Measurements from ENCODE around the gene ABCA12.
A peak's percentile ranks its signal among the peaks of the same experiment; 100 is the strongest.

The ABCA12 gene

GRCh38 chr2:215036314-215036713 is 102.1 kb downstream of the ABCA12 start:
- DNase-seq, result no peak

- DNase-seq, result no peak
Observed at GRCh38 chr2:215034154-215034553, 104.3 kb downstream of the ABCA12 start.

- no peak for DNase-seq
Observed at GRCh38 chr2:215032153-215032552, 106.3 kb downstream of the ABCA12 start.

- DNase-seq, result no peak
Observed at GRCh38 chr2:215031321-215031720, 107.1 kb downstream of the ABCA12 start.

GRCh38 chr2:215029936-215030335 is 108.5 kb downstream of the ABCA12 start:
- DNase-seq, result no peak

- no peak for DNase-seq
Observed at GRCh38 chr2:215028231-215028630, 110.2 kb downstream of the ABCA12 start.

GRCh38 chr2:215027779-215028178 is 110.6 kb downstream of the ABCA12 start:
- DNase-seq, result no peak

- DNase-seq, result no peak
Observed at GRCh38 chr2:215022910-215023309, 115.5 kb downstream of the ABCA12 start.

GRCh38 chr2:215022418-215022817 is 116.0 kb downstream of the ABCA12 start:
- no peak for DNase-seq

GRCh38 chr2:215020283-215020682 is 118.1 kb downstream of the ABCA12 start:
- no peak for DNase-seq

- DNase-seq, result no peak
Observed at GRCh38 chr2:215019521-215020145, 118.8 kb downstream of the ABCA12 start.

- DNase-seq, result no peak
Observed at GRCh38 chr2:215019085-215019484, 119.3 kb downstream of the ABCA12 start.

GRCh38 chr2:215015421-215015820 is 123.0 kb downstream of the ABCA12 start:
- DNase-seq, result no peak

- DNase-seq, result no peak
Observed at GRCh38 chr2:215010390-215010789, 128.0 kb downstream of the ABCA12 start.

- no peak for DNase-seq
Observed at GRCh38 chr2:215003001-215003400, 135.4 kb downstream of the ABCA12 start.

- DNase-seq, result no peak
Observed at GRCh38 chr2:215002500-215002899, 135.9 kb downstream of the ABCA12 start.

GRCh38 chr2:215000721-215001120 is 137.7 kb downstream of the ABCA12 start:
- DNase-seq, result no peak

GRCh38 chr2:214995926-214996670 is 142.3 kb downstream of the ABCA12 start:
- no peak for DNase-seq

- DNase-seq, result no peak
Observed at GRCh38 chr2:214995409-214995808, 143.0 kb downstream of the ABCA12 start.

GRCh38 chr2:214992911-214993310 is 145.5 kb downstream of the ABCA12 start:
- no peak for DNase-seq

- no peak for DNase-seq
Observed at GRCh38 chr2:214989187-214989586, 149.2 kb downstream of the ABCA12 start.

GRCh38 chr2:214987261-214987660 is 151.2 kb downstream of the ABCA12 start:
- DNase-seq, result no peak

GRCh38 chr2:214985619-214986018 is 152.8 kb downstream of the ABCA12 start:
- DNase-seq, result no peak

- no peak for DNase-seq
Observed at GRCh38 chr2:214966420-214966819, 172.0 kb downstream of the ABCA12 start.

- peak; percentile 38 for DNase-seq
Observed at GRCh38 chr2:214960677-214961076, 177.7 kb downstream of the ABCA12 start.
